ENCODE measurements around the gene OR4E2. TPM values are rescaled to one million over a fixed set of nuclear protein-coding genes. Genes with fewer than 3 reads are reported as not detected.

Gene OR4E2
- polyA plus RNA-seq, 3 donors, result not detected

DNA sequence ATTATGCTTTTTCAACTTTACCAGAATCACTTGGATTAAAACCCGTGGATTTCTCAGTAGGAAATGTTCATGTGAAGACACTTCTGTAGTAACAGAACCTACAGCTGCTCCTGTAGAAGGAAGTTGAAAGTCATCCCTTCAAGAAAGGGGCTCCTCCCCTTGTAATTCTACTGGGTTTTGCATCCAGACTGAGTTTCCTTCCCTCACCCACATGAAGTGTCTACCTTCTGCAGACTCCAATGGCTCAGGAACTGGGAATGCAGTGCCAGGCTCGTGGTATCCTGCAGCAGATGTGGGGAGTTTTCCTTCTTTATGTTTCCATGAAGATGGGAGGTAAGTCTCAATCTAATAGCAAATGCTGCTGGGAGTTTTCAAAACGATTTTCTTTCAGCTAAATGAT, 11.0 kb upstream of the OR4E2 start:
- H3K27ac Mint-ChIP-seq, result no peak overlapping the region
- H3K36me3 Mint-ChIP-seq, result no peaks in the 10 kb centered on the region
- no peak overlapping the region for H3K27ac ChIP-seq (ENCODE audit: low read depth in 1 of 2, low read length in 2 of 2)
- H3K36me3 ChIP-seq (replicated peaks in 1 of 2; ENCODE audit: control insufficient read depth in 1 of 2, insufficient read depth in 2 of 2, low read length in 2 of 2), result no peaks in the 10 kb centered on the region
- DNase-seq, result no peak
- H3K4me3 ChIP-seq (replicated peaks in 1 of 3; ENCODE audit: low read depth in 2 of 3, low read length in 3 of 3), result no peak overlapping the region
- H3K27me3 ChIP-seq (ENCODE audit: control insufficient read depth in 2 of 2, insufficient read depth in 2 of 2, low read length in 2 of 2), result no peaks in the 10 kb centered on the region
- H3K9ac ChIP-seq (ENCODE audit: insufficient read depth, low read length, poor library complexity, severe bottlenecking), result no peak overlapping the region
- H3K9me3 ChIP-seq (replicated peaks in 1 of 2; ENCODE audit: control insufficient read depth in 1 of 2, insufficient read depth in 1 of 2, low read length in 2 of 2), result no peaks in the 10 kb centered on the region
- no peak overlapping the region for H2AFZ ChIP-seq (ENCODE audit: insufficient read depth, low read depth, low read length, poor library complexity, severe bottlenecking)
- no peaks in the 10 kb centered on the region for H3K79me2 ChIP-seq (ENCODE audit: insufficient read depth, low read length)
- peaks cover 2% of the 10 kb centered on the region for H3K4me1 Mint-ChIP-seq
- WGBS (ENCODE audit: insufficient coverage), result no CpG with 5 or more reads among the region's 3 CpGs
- no peak for TF ChIP-seq CTCF (IDR thresholded peaks at IDR 0.05)
- peaks cover 1 to 8% (median 2%) of the 10 kb centered on the region in 3 donors for H3K27me3 Mint-ChIP-seq (ENCODE audit: low read depth in 3 of 3)
- no peak overlapping the region for H3K4me2 ChIP-seq (replicated peaks; ENCODE audit: extremely low read depth, low read length, poor library complexity, severe bottlenecking)
- no peak overlapping the region for H3K4me3 Mint-ChIP-seq
- H3K9me3 Mint-ChIP-seq, result peaks cover 0 to 4% (median 0%) of the 10 kb centered on the region in 7 donors
- intact Hi-C loops (cut with micrococcal nuclease), result no loop called here
- no peaks in the 10 kb centered on the region for H4K20me1 ChIP-seq (ENCODE audit: insufficient read depth, low read length)
- no peaks in the 10 kb centered on the region for H3K4me1 ChIP-seq (ENCODE audit: control insufficient read depth in 1 of 2, insufficient read depth in 2 of 2, low read length in 2 of 2)

DNA sequence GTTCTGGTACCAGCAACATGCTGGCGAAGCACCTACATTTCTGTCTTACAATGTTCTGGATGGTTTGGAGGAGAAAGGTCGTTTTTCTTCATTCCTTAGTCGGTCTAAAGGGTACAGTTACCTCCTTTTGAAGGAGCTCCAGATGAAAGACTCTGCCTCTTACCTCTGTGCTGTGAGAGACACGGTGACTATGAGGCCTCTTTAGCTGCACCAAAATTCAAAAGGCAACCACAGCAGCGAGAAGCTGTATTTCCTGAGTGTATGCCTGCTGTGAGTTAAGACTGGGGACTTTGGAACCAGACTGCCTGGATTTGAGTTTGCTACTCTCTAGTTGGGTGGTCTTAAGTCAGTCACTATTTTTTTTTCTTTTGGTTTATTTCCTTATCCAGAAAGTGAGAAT, 10.2 kb upstream of the OR4E2 start:
- Histone ChIP-seq H3K79me2 (ENCODE audit: insufficient read depth, low read length) (no peaks in the 10 kb centered on the region), H3K36me3 (replicated peaks in 1 of 2; ENCODE audit: control insufficient read depth in 1 of 2, insufficient read depth in 2 of 2, low read length in 2 of 2) (no peaks in the 10 kb centered on the region), H4K20me1 (ENCODE audit: insufficient read depth, low read length) (no peaks in the 10 kb centered on the region), H3K4me3 (replicated peaks in 1 of 3; ENCODE audit: low read depth in 2 of 3, low read length in 3 of 3) (no peak overlapping the region), H3K9ac (ENCODE audit: insufficient read depth, low read length, poor library complexity, severe bottlenecking) (no peak overlapping the region), H3K9me3 (replicated peaks in 1 of 2; ENCODE audit: control insufficient read depth in 1 of 2, insufficient read depth in 1 of 2, low read length in 2 of 2) (no peaks in the 10 kb centered on the region), H2AFZ (ENCODE audit: insufficient read depth, low read depth, low read length, poor library complexity, severe bottlenecking) (no peak overlapping the region), H3K4me1 (ENCODE audit: control insufficient read depth in 1 of 2, insufficient read depth in 2 of 2, low read length in 2 of 2) (no peaks in the 10 kb centered on the region), H3K4me2 (replicated peaks; ENCODE audit: extremely low read depth, low read length, poor library complexity, severe bottlenecking) (no peak overlapping the region), H3K27me3 (ENCODE audit: control insufficient read depth in 2 of 2, insufficient read depth in 2 of 2, low read length in 2 of 2) (no peaks in the 10 kb centered on the region), H3K27ac (ENCODE audit: low read depth in 1 of 2, low read length in 2 of 2) (no peak overlapping the region)
- H3K27ac Mint-ChIP-seq, result no peak overlapping the region
- peaks cover 0 to 6% (median 0%) of the 10 kb centered on the region in 7 donors for H3K9me3 Mint-ChIP-seq
- H3K27me3 Mint-ChIP-seq (ENCODE audit: low read depth in 3 of 3), result peaks cover 0 to 8% (median 2%) of the 10 kb centered on the region in 3 donors
- H3K4me1 Mint-ChIP-seq, result peaks cover 2% of the 10 kb centered on the region
- H3K4me3 Mint-ChIP-seq, result no peak overlapping the region
- H3K36me3 Mint-ChIP-seq, result no peaks in the 10 kb centered on the region
- WGBS (ENCODE audit: insufficient coverage), result 83% methylated on average over 3 of the region's 5 CpGs
- no peak for TF ChIP-seq CTCF (IDR thresholded peaks at IDR 0.05)
- no peak for DNase-seq
- intact Hi-C loops (cut with micrococcal nuclease), result no loop called here

Data from CD14-positive monocyte (primary cell).